Gastrocnemius medialis (tissue), 4 donors: ENCODE results near the gene CHST11. TPM values are rescaled to one million over a fixed set of nuclear protein-coding genes. Genes with fewer than 3 reads are reported as not detected.

Experiments
- ATAC-seq, 2 donors: fragments of 150-250 bp; one replicate each; pipeline ENCODE4 v1.9.1; 2016
- DNase-seq, 2 donors: peaks; one replicate each; pipeline ENCODE4 v3.0.0-alpha.2; 2019
- H3K27ac ChIP-seq, 4 donors: fragments of 200-600 bp; sonication (generic); 1 replicate in 1 of 4; 2 replicates in 3 of 4; pipeline ENCODE4 v1.5.1; 2016 to 2018; ENCODE audit warnings: mild to moderate bottlenecking in 2 of 4, moderate library complexity in 1 of 4
- H3K27me3 ChIP-seq, 3 donors: fragments of 200-600 bp; sonication (generic) in 2 of 3; 1 replicate in 1 of 3; 2 replicates in 2 of 3; pipeline versions ENCODE4 v1.5.1 to v1.6.0; 2016 to 2019; ENCODE audit warnings: mild to moderate bottlenecking in 1 of 3, moderate library complexity in 1 of 3
- H3K36me3 ChIP-seq, 2 donors: fragments of 200-600 bp; sonication (generic) in 1 of 2; one replicate each; pipeline ENCODE4 v1.5.1; 2017 to 2018
- H3K4me1 ChIP-seq, 2 donors: fragments of 200-600 bp; sonication (generic) in 1 of 2; one replicate each; pipeline ENCODE4 v1.5.1; 2016 to 2017; ENCODE audit warnings: mild to moderate bottlenecking in 2 of 2
- H3K4me3 ChIP-seq, 4 donors: fragments of 200-600 bp; sonication (generic) in 3 of 4; 1 replicate in 1 of 4; 2 replicates in 3 of 4; pipeline ENCODE4 v1.5.1; 2016 to 2019; ENCODE audit warnings: mild to moderate bottlenecking in 2 of 4
- H3K9me3 ChIP-seq, 3 donors: fragments of 200-600 bp; sonication (generic) in 2 of 3; 1 replicate in 1 of 3; 2 replicates in 2 of 3; pipeline ENCODE4 v1.5.1; 2016 to 2019
- POLR2A ChIP-seq, 2 donors: fragments of 450-650 bp; IDR thresholded peaks; one replicate each; pipeline ENCODE4 v1.6.1; 2017; ENCODE audit warnings: antibody characterized with exemption in 2 of 2, mild to moderate bottlenecking in 2 of 2, moderate library complexity in 2 of 2
- in situ Hi-C, 4 donors: fragments of 200-750 bp; cut with MboI; loops; one replicate each; pipeline versions ENCODE4 v1.15.0 to v1.8.0; 2017; ENCODE audit warnings: low sequenced_read_pairs in 4 of 4
- intact Hi-C: fragments of 100-400 bp; cut with DNase I; formaldehyde crosslinking; loops from one replicate; pipeline ENCODE4 v1.15.1; 2023; ENCODE audit warnings: low total_unique reads
- total RNA-seq, 4 donors: library from RNA; depleted of rRNA; stranded (reverse); fragments of >200 nt; gene quantifications; one replicate each; pipeline versions ENCODE4 v1.1.0 to v1.2.3, GENCODE V29; 2016
- TF ChIP-seq, protein P1 (sequence below), 5 experiments: fragments of 450-650 bp in 3 of 5; fragments of 200-600 bp in 2 of 5; sonication (generic) in 2 of 5; IDR thresholded peaks in 4 of 5; conservative IDR thresholded peaks in 1 of 5; 1 replicate in 4 of 5; 2 replicates in 1 of 5; pipeline ENCODE4 v1.5.1; 2016 to 2019; ENCODE audit warnings: antibody characterized with exemption in 5 of 5, mild to moderate bottlenecking in 3 of 5, moderate library complexity in 3 of 5

CHST11 gene
- total RNA-seq, 4 donors from 2014 or later: 0.17 to 2.1 (median 1.4) TPM

GRCh38 chr12:104635607-104636343 lies 179.0 kb downstream of the CHST11 start:
- ATAC-seq (no peak), DNase-seq (no peak)
- H3K4me1 ChIP-seq: no peaks in the 10 kb centered on the region
- no peak overlapping the region for H3K4me3 ChIP-seq
- no peak overlapping the region for H3K27ac ChIP-seq
- TF ChIP-seq, protein P1, sequence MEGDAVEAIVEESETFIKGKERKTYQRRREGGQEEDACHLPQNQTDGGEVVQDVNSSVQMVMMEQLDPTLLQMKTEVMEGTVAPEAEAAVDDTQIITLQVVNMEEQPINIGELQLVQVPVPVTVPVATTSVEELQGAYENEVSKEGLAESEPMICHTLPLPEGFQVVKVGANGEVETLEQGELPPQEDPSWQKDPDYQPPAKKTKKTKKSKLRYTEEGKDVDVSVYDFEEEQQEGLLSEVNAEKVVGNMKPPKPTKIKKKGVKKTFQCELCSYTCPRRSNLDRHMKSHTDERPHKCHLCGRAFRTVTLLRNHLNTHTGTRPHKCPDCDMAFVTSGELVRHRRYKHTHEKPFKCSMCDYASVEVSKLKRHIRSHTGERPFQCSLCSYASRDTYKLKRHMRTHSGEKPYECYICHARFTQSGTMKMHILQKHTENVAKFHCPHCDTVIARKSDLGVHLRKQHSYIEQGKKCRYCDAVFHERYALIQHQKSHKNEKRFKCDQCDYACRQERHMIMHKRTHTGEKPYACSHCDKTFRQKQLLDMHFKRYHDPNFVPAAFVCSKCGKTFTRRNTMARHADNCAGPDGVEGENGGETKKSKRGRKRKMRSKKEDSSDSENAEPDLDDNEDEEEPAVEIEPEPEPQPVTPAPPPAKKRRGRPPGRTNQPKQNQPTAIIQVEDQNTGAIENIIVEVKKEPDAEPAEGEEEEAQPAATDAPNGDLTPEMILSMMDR (IDR thresholded peaks at IDR 0.05 in 4 of 5, conservative IDR thresholded peaks at IDR 0.05 in 1 of 5): no peak
- no peak for TF ChIP-seq POLR2A (IDR thresholded peaks at IDR 0.05)
- no peaks in the 10 kb centered on the region for H3K9me3 ChIP-seq
- H3K27me3 ChIP-seq: no peaks in the 10 kb centered on the region
- in situ Hi-C loops: no loop called here
- H3K36me3 ChIP-seq: no peaks in the 10 kb centered on the region
- intact Hi-C loops: no loop called here

GRCh38 chr12:104636496-104636895 lies 179.7 kb downstream of the CHST11 start:
- Histone ChIP-seq H3K4me3 (no peak overlapping the region), H3K27me3 (no peaks in the 10 kb centered on the region), H3K27ac (no peak overlapping the region), H3K36me3 (no peaks in the 10 kb centered on the region), H3K9me3 (no peaks in the 10 kb centered on the region), H3K4me1 (no peaks in the 10 kb centered on the region)
- TF ChIP-seq, protein P1 (IDR thresholded peaks at IDR 0.05 in 4 of 5, conservative IDR thresholded peaks at IDR 0.05 in 1 of 5): no peak
- no peak for TF ChIP-seq POLR2A (IDR thresholded peaks at IDR 0.05)
- intact Hi-C loops: no loop called here
- DNase-seq: no peak
- ATAC-seq: no peak
- in situ Hi-C loops: no loop called here

DNA sequence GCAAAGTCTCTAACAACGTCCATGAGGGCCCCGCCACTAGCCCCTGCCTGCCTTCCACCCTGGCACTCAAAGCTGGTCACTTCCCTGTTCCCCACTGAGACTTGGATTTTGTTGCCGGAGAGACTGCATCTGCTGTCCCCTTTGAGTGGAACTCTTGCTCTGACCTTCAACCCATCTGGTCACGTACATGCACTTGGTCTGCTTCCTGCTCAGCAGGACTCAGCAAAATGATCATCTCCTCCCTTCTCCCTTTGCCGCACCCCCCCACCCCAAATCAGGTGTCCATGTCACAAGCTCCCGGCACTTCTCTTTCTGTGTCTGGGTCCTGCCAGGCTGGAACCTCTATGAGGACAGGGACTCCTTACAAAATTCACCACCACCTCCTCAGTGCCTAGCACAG lies 180.9 kb downstream of the CHST11 start:
- ATAC-seq (no peak), DNase-seq (no peak)
- in situ Hi-C loops: no loop called here
- no peaks in the 10 kb centered on the region for H3K36me3 ChIP-seq
- no peaks in the 10 kb centered on the region for H3K4me1 ChIP-seq
- H3K27ac ChIP-seq: no peak overlapping the region
- H3K27me3 ChIP-seq: no peaks in the 10 kb centered on the region
- TF ChIP-seq, protein P1 (IDR thresholded peaks at IDR 0.05 in 4 of 5, conservative IDR thresholded peaks at IDR 0.05 in 1 of 5): no peak
- TF ChIP-seq POLR2A (IDR thresholded peaks at IDR 0.05): no peak
- intact Hi-C loops: no loop called here
- no peak overlapping the region for H3K4me3 ChIP-seq
- no peaks in the 10 kb centered on the region for H3K9me3 ChIP-seq

GRCh38 chr12:104638218-104638850 lies 181.6 kb downstream of the CHST11 start:
- H3K27me3 ChIP-seq: no peaks in the 10 kb centered on the region
- DNase-seq (no peak), ATAC-seq (no peak)
- intact Hi-C loops (no loop called here), in situ Hi-C loops (no loop called here)
- no peaks in the 10 kb centered on the region for H3K9me3 ChIP-seq
- H3K4me1 ChIP-seq: no peaks in the 10 kb centered on the region
- no peaks in the 10 kb centered on the region for H3K36me3 ChIP-seq
- H3K27ac ChIP-seq: no peak overlapping the region
- H3K4me3 ChIP-seq: no peak overlapping the region
- TF ChIP-seq POLR2A (IDR thresholded peaks at IDR 0.05): no peak
- TF ChIP-seq, protein P1 (IDR thresholded peaks at IDR 0.05 in 4 of 5, conservative IDR thresholded peaks at IDR 0.05 in 1 of 5): no peak
